ENCODE data around the gene CLDN1. TPM values are rescaled to one million over a fixed set of nuclear protein-coding genes. Genes with fewer than 3 reads are reported as not detected.

The CLDN1 gene
- total and polyA plus RNA-seq, 2 of the 13 experiments (the other 11 are each of a cell fraction or from before 2014, with no cell fraction given) = 42.7 to 51.6 TPM

GRCh38 chr3:190307164-190307545 is 15.1 kb downstream of the CLDN1 start (continued):
- TF ChIP-seq ZNF281 (CRISPR knock-in tag; IDR thresholded peaks at IDR 0.05; ENCODE audit: borderline replicate concordance) (no peak), MATR3 (CRISPR knock-in tag; IDR thresholded peaks at IDR 0.05) (no peak), ARID5B (CRISPR knock-in tag; IDR thresholded peaks at IDR 0.05) (peak; percentile 97), ZNF724P (CRISPR knock-in tag; IDR thresholded peaks at IDR 0.05; ENCODE audit: borderline replicate concordance) (no peak), TFDP1 (CRISPR knock-in tag; IDR thresholded peaks at IDR 0.05; ENCODE audit: borderline replicate concordance) (no peak), ZNF850 (CRISPR knock-in tag; conservative IDR thresholded peaks at IDR 0.05) (no peak), POGK (CRISPR knock-in tag; conservative IDR thresholded peaks at IDR 0.05) (no peak), ZFP36L2 (CRISPR knock-in tag; IDR thresholded peaks at IDR 0.05) (no peak), BRCA1 (CRISPR knock-in tag; IDR thresholded peaks at IDR 0.05) (no peak), ZNF878 (CRISPR knock-in tag; IDR thresholded peaks at IDR 0.05) (peak; percentile 50; the same call in 1 of the 2 replicates), GATAD1 (CRISPR knock-in tag; IDR thresholded peaks at IDR 0.05) (no peak), SP140L (CRISPR knock-in tag; IDR thresholded peaks at IDR 0.05; ENCODE audit: borderline replicate concordance) (no peak), ZNF562 (CRISPR knock-in tag; IDR thresholded peaks at IDR 0.05; ENCODE audit: borderline replicate concordance) (no peak), SRF (IDR thresholded peaks at IDR 0.05; ENCODE audit: low read depth, low read length) (no peak), PHB2 (IDR thresholded peaks at IDR 0.05; ENCODE audit: partially characterized antibody) (no peak), ZNF329 (CRISPR knock-in tag; IDR thresholded peaks at IDR 0.05; ENCODE audit: low read depth) (no peak), MAFK (conservative IDR thresholded peaks at IDR 0.05 in 1 of 2, IDR thresholded peaks at IDR 0.05 in 1 of 2; ENCODE audit: low read length in 2 of 2) (no peak), ZNF564 (CRISPR knock-in tag; IDR thresholded peaks at IDR 0.05) (no peak), TARDBP (CRISPR knock-in tag; IDR thresholded peaks at IDR 0.05) (peak; percentile 84), ZNF260 (CRISPR knock-in tag; IDR thresholded peaks at IDR 0.05; ENCODE audit: borderline replicate concordance, low read depth) (no peak), THYN1 (CRISPR knock-in tag; IDR thresholded peaks at IDR 0.05; ENCODE audit: borderline replicate concordance, low read depth) (no peak), ATF7 (IDR thresholded peaks at IDR 0.05) (peak; percentile 71), ATF7 (CRISPR knock-in tag; IDR thresholded peaks at IDR 0.05) (no peak; the same call in 1 of the 2 replicates)
